GM12872 (cell line): ENCODE measurements around the gene ZEB2.

ENCODE experiments used
- CTCF ChIP-seq: IDR thresholded peaks from 3 replicates; pipeline ENCODE4 v1.5.1; 2011; ENCODE audit warnings: low read depth, mild to moderate bottlenecking, low read length, moderate library complexity; ENCODE audit not compliant: insufficient read depth

ZEB2 gene

GRCh38 chr2:144553379-144553778, 33.5 kb upstream of the ZEB2 start:
- no peak for TF ChIP-seq CTCF

GRCh38 chr2:144552821-144553220, 32.9 kb upstream of the ZEB2 start:
- TF ChIP-seq CTCF: no peak

- TF ChIP-seq CTCF: no peak
Observed at GRCh38 chr2:144550911-144551310, 31.0 kb upstream of the ZEB2 start.

- no peak for TF ChIP-seq CTCF
Observed at GRCh38 chr2:144550084-144550483, 30.2 kb upstream of the ZEB2 start.

- no peak for TF ChIP-seq CTCF
Observed at GRCh38 chr2:144548532-144549191, 28.7 kb upstream of the ZEB2 start.

- no peak for TF ChIP-seq CTCF
Observed at GRCh38 chr2:144548088-144548487, 28.2 kb upstream of the ZEB2 start.

GRCh38 chr2:144547494-144547893, 27.6 kb upstream of the ZEB2 start:
- no peak for TF ChIP-seq CTCF
